ENCODE results near the gene MORF4L1.
"Not testable (repeated sequence)": the region's sequence is repeated elsewhere in the genome, so short reads cannot be mapped to it uniquely, and the experiment has no call there.

Gene MORF4L1

GRCh38 chr15:78837543-78837942 is 35.1 kb upstream of the MORF4L1 start:
- H3K4me1 ChIP-seq (ENCODE audit: insufficient read depth, low read length, severe bottlenecking), result peaks cover 22% of the 10 kb centered on the region
- no peak overlapping the region for H2AFZ ChIP-seq (ENCODE audit: low read length)
- no peaks in the 10 kb centered on the region for H3K9me3 ChIP-seq (ENCODE audit: low read length)
- H3K9me2 ChIP-seq (ENCODE audit: low read depth, low read length), result no peaks in the 10 kb centered on the region
- H3K9ac ChIP-seq (ENCODE audit: low read length), result no peak overlapping the region
- H3K27ac ChIP-seq (ENCODE audit: low read depth, low read length, poor library complexity, severe bottlenecking), result no peak overlapping the region
- H3K4me3 ChIP-seq (ENCODE audit: low read depth, low read length, poor library complexity, severe bottlenecking), result no peak overlapping the region
- no peak overlapping the region for H3K4me2 ChIP-seq (ENCODE audit: low read length)
- no peaks in the 10 kb centered on the region for H3K27me3 ChIP-seq (ENCODE audit: insufficient read depth, low read length)
- H4K20me1 ChIP-seq (ENCODE audit: insufficient read depth, low read length), result no peaks in the 10 kb centered on the region
- no peaks in the 10 kb centered on the region for H3K36me3 ChIP-seq (ENCODE audit: insufficient read depth, low read length)
- TF ChIP-seq CTCF (IDR thresholded peaks at IDR 0.05; ENCODE audit: low read length), result no peak
- TF ChIP-seq EZH2 (IDR thresholded peaks at IDR 0.05; ENCODE audit: borderline replicate concordance, low read length), result no peak
- H3K79me2 ChIP-seq (ENCODE audit: insufficient read depth, low read length), result no peaks in the 10 kb centered on the region
- H3F3A ChIP-seq (ENCODE audit: insufficient read depth, low read length), result no peaks in the 10 kb centered on the region

- no peaks in the 10 kb centered on the region for H3K9me2 ChIP-seq (ENCODE audit: low read depth, low read length)
- H3F3A ChIP-seq (ENCODE audit: insufficient read depth, low read length), result no peaks in the 10 kb centered on the region
- no peak for TF ChIP-seq CTCF (IDR thresholded peaks at IDR 0.05; ENCODE audit: low read length)
- TF ChIP-seq EZH2 (IDR thresholded peaks at IDR 0.05; ENCODE audit: borderline replicate concordance, low read length), result no peak
- H3K4me2 ChIP-seq (ENCODE audit: low read length), result no peak overlapping the region
- no peaks in the 10 kb centered on the region for H4K20me1 ChIP-seq (ENCODE audit: insufficient read depth, low read length)
- no peaks in the 10 kb centered on the region for H3K27me3 ChIP-seq (ENCODE audit: insufficient read depth, low read length)
- no peak overlapping the region for H2AFZ ChIP-seq (ENCODE audit: low read length)
- no peak overlapping the region for H3K4me3 ChIP-seq (ENCODE audit: low read depth, low read length, poor library complexity, severe bottlenecking)
- H3K4me1 ChIP-seq (ENCODE audit: insufficient read depth, low read length, severe bottlenecking), result peaks cover 22% of the 10 kb centered on the region
- no peak overlapping the region for H3K9ac ChIP-seq (ENCODE audit: low read length)
- H3K79me2 ChIP-seq (ENCODE audit: insufficient read depth, low read length), result no peaks in the 10 kb centered on the region
- H3K9me3 ChIP-seq (ENCODE audit: low read length), result no peaks in the 10 kb centered on the region
- H3K27ac ChIP-seq (ENCODE audit: low read depth, low read length, poor library complexity, severe bottlenecking), result no peak overlapping the region
- H3K36me3 ChIP-seq (ENCODE audit: insufficient read depth, low read length), result no peaks in the 10 kb centered on the region
Observed at GRCh38 chr15:78838489-78838888, 34.2 kb upstream of the MORF4L1 start.

- H3K27ac ChIP-seq (ENCODE audit: low read depth, low read length, poor library complexity, severe bottlenecking); H3F3A ChIP-seq (ENCODE audit: insufficient read depth, low read length); H3K27me3 ChIP-seq (ENCODE audit: insufficient read depth, low read length); H3K9ac ChIP-seq (ENCODE audit: low read length); H3K4me2 ChIP-seq (ENCODE audit: low read length); H3K79me2 ChIP-seq (ENCODE audit: insufficient read depth, low read length); H2AFZ ChIP-seq (ENCODE audit: low read length); H3K36me3 ChIP-seq (ENCODE audit: insufficient read depth, low read length); H3K4me3 ChIP-seq (ENCODE audit: low read depth, low read length, poor library complexity, severe bottlenecking); H3K9me2 ChIP-seq (ENCODE audit: low read depth, low read length); H3K9me3 ChIP-seq (ENCODE audit: low read length); H4K20me1 ChIP-seq (ENCODE audit: insufficient read depth, low read length): not testable (repeated sequence)
- peaks cover 22% of the 10 kb centered on the region for H3K4me1 ChIP-seq (ENCODE audit: insufficient read depth, low read length, severe bottlenecking)
Observed at GRCh38 chr15:78839151-78839550, 33.5 kb upstream of the MORF4L1 start.

GRCh38 chr15:78840661-78841375 is 31.9 kb upstream of the MORF4L1 start:
- H3K9me2 ChIP-seq (ENCODE audit: low read depth, low read length), result no peaks in the 10 kb centered on the region
- H3K4me2 ChIP-seq (ENCODE audit: low read length), result no peak overlapping the region
- no peaks in the 10 kb centered on the region for H3K36me3 ChIP-seq (ENCODE audit: insufficient read depth, low read length)
- H3K9ac ChIP-seq (ENCODE audit: low read length), result no peak overlapping the region
- H3F3A ChIP-seq (ENCODE audit: insufficient read depth, low read length), result no peaks in the 10 kb centered on the region
- no peaks in the 10 kb centered on the region for H3K79me2 ChIP-seq (ENCODE audit: insufficient read depth, low read length)
- H2AFZ ChIP-seq (ENCODE audit: low read length), result no peak overlapping the region
- TF ChIP-seq EZH2 (IDR thresholded peaks at IDR 0.05; ENCODE audit: borderline replicate concordance, low read length) (no peak), CTCF (IDR thresholded peaks at IDR 0.05; ENCODE audit: low read length) (no peak)
- H3K27ac ChIP-seq (ENCODE audit: low read depth, low read length, poor library complexity, severe bottlenecking), result no peak overlapping the region
- no peaks in the 10 kb centered on the region for H4K20me1 ChIP-seq (ENCODE audit: insufficient read depth, low read length)
- no peak overlapping the region for H3K4me3 ChIP-seq (ENCODE audit: low read depth, low read length, poor library complexity, severe bottlenecking)
- no peaks in the 10 kb centered on the region for H3K9me3 ChIP-seq (ENCODE audit: low read length)
- peaks cover 22% of the 10 kb centered on the region for H3K4me1 ChIP-seq (ENCODE audit: insufficient read depth, low read length, severe bottlenecking)
- H3K27me3 ChIP-seq (ENCODE audit: insufficient read depth, low read length), result no peaks in the 10 kb centered on the region

Measured in OCI-LY1 (cell line).